ENCODE data around the gene WBP1L.
"Not testable (repeated sequence)": the region's sequence is repeated elsewhere in the genome, so short reads cannot be mapped to it uniquely, and the experiment has no call there.

WBP1L gene

DNA sequence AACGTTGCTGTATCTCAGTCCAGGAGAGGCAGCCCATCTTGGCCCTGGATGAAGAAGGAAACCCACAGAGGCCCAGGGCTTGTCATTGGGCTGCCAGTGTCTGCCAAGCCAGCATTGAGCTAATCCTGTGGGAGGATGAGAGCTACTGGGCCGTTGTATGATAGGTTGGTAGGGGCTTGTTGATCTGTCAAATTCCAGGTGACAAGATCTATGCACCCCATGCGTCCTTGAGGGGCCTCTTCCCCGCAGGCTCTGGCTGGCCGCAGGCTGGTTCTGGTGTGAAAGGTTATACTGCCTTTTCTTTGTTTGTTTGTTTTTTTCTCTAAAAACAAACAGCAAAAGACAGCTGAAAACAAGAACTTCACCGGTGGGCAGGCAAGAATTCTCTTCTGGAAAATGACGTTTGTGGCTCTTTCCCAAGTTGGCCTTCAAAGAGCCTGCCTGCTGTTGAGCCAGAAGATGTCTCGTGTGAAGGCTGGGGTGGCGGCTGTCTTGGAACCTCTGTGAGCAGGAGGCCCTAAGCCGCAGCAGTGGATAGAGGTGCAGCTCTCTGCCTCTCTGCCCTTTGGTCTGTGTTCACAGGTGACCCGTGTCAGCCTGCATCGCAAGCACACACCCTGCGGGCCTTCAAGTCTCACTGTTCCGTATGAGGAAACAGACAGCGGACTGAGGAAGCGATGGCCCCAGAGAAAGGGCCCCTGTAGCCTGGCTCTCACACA is 70.1 kb downstream of the WBP1L start:
- DNase-seq: no peak

GRCh38 chr10:102814453-102814871 is 70.7 kb downstream of the WBP1L start:
- no peak for DNase-seq

DNA sequence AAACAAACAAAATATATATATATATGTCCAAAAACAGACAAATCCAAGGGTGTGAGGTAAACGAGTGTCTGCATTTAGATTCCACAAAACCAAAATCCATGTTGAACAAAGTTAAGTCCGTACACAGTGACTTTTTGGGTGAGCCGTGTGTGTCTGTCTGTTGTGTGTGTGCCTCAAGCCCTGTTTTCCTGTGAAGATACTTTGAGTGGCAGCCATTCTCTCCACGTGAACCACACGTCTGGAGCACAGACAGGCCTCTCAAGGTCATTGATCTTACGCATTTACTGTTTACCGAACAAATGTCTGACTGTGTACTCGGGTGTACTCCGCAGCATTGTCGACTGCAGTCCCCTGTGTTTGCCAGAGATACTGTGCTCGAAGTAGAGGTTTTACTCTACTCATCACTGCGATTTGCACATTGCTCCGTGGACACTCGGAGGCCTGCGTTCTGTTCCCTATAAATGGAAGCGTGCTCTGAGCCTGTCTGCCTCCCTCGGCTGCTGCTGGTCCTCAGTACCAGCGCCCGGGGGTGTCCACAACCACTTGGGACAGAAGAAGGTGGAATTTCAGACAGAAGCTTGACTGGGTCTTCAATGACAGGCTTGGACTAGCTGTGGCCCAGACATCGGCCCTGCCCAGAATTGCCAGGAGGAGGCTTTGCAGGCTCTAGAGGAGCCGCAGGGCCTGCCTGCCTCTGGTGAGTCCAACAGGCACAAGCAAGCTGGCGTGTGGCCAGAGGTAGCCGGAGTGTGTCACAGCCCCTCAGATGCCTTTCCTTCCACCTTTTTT is 71.3 kb downstream of the WBP1L start:
- DNase-seq: no peak

- no peak for DNase-seq
These were observed 72.2 kb downstream of the WBP1L start for GRCh38 chr10:102815790-102816549.

- DNase-seq: no peak
These were observed 73.4 kb downstream of the WBP1L start for GRCh38 chr10:102817175-102817574.

DNA sequence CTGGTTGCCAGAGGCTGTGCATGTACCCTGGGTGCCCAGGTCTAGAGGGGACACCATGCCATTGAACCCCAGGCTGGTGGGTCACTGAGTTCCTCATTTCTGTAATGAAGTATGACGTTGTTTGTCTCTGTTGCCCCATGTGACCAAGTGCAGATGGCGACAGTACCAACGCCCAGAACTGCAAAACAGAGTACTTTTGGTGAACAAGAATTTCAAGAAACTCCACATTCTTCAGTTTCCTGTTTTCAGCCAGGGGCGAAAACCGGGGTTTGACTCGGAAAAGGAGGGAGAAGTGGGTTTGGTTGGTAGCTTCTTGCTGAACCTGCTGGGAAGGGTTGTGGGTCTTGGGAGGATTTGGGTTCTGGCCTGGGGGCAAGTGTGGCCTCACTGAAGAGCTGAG is 75.3 kb downstream of the WBP1L start:
- DNase-seq: no peak

GRCh38 chr10:102820008-102820407 is 76.3 kb downstream of the WBP1L start:
- not testable (repeated sequence) for DNase-seq

DNA sequence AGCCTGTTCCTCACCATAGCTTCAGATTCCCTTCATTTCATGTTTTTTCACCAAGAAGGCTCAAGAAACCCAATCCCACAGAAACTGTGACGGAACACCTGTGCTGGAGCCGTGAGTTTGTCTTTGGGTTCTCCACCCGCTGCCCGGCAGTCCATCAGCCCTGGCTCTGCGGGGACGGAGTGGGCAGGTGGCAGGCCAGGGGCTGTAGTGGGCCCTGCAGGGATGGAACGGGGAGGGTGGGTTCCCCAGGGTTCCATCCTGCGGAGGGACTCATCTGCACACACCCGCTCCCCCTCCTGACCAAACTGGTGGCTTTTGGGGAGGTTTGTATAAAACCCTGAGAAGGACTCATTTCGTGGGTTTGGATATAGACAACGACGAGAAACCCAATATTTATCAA is 78.5 kb downstream of the WBP1L start:
- no peak for DNase-seq

DNA sequence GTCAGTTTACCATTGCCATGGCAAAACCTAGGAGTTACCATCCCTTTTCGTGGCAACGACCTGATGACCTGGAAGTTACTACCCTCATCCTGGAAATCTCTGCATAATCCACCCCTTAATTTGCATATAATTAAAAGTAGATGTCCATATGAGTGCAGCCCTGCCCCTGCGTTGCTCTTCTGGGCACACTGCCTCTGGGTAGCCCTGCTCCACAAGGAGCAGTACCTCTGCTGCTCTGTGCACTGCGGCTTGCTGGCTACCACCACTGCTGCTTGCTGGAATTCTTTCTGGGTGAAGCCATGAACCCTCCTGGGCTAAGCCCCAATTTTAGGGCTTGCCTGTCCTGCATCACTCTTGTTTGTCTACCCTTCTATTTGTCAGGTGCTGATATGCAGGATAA is 80.9 kb downstream of the WBP1L start:
- DNase-seq: no peak

GRCh38 chr10:102826148-102826796 is 82.5 kb downstream of the WBP1L start:
- no peak for DNase-seq

GRCh38 chr10:102827597-102827975 is 83.8 kb downstream of the WBP1L start:
- no peak for DNase-seq

- DNase-seq: no peak
These were observed 87.7 kb downstream of the WBP1L start for GRCh38 chr10:102831322-102832071.

DNA sequence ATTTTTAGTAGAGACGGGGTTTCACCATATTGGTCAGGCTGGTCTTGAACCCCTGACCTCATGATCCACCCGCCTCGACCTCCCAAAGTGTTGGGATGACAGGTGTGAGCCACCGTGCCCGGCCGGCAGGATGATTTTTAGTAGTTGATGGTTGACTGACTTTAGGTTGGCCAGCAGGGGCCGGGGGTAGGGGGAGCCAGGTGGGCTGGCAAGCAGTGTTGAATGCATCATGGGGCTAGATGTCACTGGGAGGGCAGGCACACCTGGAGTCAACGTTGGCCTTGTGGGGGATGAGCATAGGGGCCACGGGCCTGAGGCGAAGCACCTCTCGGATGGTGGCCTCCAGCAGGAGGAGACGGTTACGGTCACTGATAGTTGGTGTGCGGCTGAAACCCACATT is 88.5 kb downstream of the WBP1L start:
- DNase-seq: no peak

- DNase-seq: no peak
These were observed 89.2 kb downstream of the WBP1L start for GRCh38 chr10:102832987-102833386.

DNA sequence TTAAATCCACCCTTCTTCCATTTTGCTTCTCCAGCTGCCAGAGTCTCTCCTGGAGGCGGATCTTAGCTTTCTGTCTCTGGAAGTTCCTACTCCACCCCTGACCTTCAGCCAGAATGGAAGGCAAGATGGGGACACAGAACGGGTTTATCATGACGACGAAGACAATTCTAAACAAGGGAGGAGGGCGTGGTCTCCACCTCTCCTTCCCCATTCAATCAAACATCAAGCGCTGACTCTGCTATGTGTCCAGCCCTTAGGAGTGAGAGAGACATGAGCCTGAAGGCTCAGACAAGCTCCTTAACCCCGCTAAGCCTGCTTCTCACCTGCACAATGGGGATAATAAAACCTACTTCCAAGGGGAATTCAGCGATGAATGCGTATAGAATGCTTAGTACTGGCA is 90.4 kb downstream of the WBP1L start:
- no peak for DNase-seq

DNA sequence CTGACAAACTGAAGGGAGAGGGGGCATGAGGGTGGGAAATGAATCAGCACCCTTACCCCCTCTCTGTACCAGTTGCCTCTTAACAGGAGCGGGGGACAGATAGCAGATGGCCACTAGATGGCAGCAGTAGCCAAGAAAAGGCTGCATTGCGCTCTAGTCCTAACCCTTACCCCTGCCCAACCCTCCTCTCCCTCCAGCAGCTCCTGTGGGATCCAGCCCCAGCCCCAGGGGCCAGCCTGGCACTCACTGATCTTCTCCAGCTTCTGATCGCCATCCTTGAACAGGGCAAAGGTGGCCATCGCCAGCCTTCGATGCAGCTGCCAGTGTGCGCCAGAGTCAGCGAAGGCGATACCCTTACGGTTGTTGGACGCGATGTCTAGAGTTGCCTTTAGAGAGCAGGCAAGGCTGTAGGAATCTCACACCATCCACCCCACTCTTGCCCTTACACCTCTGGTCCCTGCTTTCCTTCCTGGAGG is 91.3 kb downstream of the WBP1L start:
- DNase-seq: peak; percentile 65

DNA sequence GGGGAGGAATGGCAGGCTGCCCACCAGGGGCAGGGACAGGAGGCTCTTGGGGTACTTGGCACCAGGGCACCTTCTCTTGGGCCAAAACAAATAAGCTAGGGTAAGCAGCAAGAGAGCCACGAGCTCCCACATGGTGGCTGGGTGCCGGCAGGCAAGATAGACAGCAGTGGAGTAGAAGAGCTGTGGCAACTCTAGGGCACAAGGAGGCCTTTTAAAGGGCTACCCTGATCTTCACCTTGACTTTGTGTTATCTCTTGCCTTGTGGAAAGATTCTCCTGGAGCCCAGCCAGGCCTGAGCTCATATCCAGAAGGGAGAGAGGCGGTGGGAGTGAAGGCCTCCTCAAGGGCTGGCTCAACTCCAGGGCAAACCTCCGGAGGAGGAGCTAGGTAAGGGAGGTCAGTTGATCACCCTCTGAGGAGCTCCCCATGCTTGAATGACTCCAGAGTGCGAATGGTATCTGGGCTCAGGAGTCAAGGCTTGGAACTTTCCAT is 93.5 kb downstream of the WBP1L start, which contains the start of gene CYP17A1:
TSS of gene CYP17A1 (minus strand) at position 184 of the 492 bp plus-strand sequence. CDS start at position 132, 52 bp downstream.
- DNase-seq: no peak

DNA sequence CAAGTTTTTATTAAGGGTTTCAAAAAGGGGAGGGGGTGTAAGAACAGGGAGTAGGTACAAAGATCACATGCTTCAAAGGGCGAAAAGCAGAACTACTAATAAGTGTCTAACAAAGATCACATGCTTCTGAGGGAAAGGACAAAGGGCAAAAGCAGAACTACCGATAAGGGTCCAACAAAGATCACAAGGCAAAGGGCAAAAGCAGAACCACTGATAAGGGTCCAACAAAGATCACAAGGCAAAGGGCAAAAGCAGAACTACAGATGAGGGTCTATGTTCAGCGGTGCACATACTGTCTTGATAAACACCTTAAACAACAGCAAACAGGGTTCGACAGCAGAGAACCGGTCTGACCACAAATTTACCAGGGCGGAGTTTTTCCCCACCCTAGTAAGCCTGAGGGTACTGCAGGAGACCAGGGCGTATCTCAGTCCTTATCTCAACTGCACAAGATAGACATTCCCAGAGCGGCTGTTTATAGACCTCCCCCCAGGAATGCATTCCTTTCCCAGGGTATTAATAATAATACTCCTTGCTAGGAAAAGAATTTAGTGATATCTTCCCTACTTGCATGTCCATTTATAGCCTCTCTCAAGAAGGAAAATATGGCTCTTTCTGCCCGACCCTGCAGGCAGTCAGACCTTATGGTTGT is 94.7 kb downstream of the WBP1L start:
- DNase-seq: not testable (repeated sequence)

- DNase-seq: no peak
These were observed 98.1 kb downstream of the WBP1L start for GRCh38 chr10:102841827-102842345.

DNA sequence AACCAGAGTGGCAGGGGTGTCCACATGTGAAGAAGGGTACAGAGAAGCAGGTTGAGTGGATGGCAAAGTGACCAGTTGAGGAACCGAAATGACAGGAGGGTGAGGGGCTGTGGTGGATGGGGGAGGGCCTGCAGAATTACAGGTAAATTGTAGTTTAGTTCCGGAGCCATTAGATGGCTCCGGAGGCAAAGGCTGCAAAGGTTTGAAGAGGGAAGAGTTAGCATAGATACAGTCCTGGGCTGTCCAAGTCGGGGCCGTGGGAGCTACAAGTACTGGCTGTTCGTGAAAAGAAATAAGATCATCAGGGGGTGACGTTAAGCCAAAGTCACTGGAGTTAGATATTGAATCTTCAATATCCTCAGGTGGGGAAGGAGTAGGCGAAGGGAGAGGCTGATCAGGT is 99.4 kb downstream of the WBP1L start:
- DNase-seq: not testable (repeated sequence)

GRCh38 chr10:102844190-102844776 is 100.5 kb downstream of the WBP1L start:
- DNase-seq: not testable (repeated sequence)

Measured in 8988T (cell line).